GM12878 (cell line): Measurements from ENCODE around the gene UTS2. TPM values are rescaled to one million over a fixed set of nuclear protein-coding genes. Genes with fewer than 3 reads are reported as not detected.

ENCODE experiments used
- ATAC-seq: fragments of 200-7000 bp; cut with Tn5 transposase; 3 replicates; pipeline ENCODE4 v1.9.1; 2020; ENCODE audit warnings: mild to moderate bottlenecking, moderate library complexity
- BruUV-seq: library from RNA; stranded (reverse); fragments of 400-500 nt; replicated peaks from 2 replicates; lab custom pipeline; 2021; lab: Mats Ljungman, UMichigan
- CTCF ChIA-PET: fragments of 300-600 bp; sonication (Branson Sonifier 250); formaldehyde crosslinking; extraction: SDS; loops from one replicate; lab custom pipeline; 2021; ENCODE audit warnings: inconsistent platforms; lab: Yijun Ruan, JAX
- POLR2A ChIA-PET: fragments of 350-600 bp; formaldehyde crosslinking; extraction: SDS; loops from one replicate; lab custom pipeline; 2021; ENCODE audit warnings: inconsistent platforms; lab: Charles Lee
- RAD21 ChIA-PET: fragments of 300-600 bp; sonication (Branson Sonifier 250); formaldehyde crosslinking; loops from one replicate; lab custom pipeline; 2023; ENCODE audit warnings: antibody characterized with exemption; ENCODE audit not compliant: unreplicated experiment; lab: Charles Lee
- SMC1A ChIA-PET: fragments of 300-600 bp; sonication (Branson Sonifier 250); formaldehyde crosslinking; loops from one replicate; lab custom pipeline; 2023; ENCODE audit not compliant: unreplicated experiment, uncharacterized antibody; lab: Charles Lee
- DNase-seq: peaks from one replicate; pipeline ENCODE4 v3.0.0-alpha.2; 2011; ENCODE audit warnings: low read depth, low spot score
- FAIRE-seq: peaks from 3 replicates; lab custom pipeline; 2011; peaks lifted over from hg19 to GRCh38; lab: Jason Lieb, UNC
- H2AFZ ChIP-seq: 2 replicates; pipeline ENCODE4 v1.6.0; 2011; ENCODE audit warnings: low read depth, low read length, control low read depth; ENCODE audit not compliant: control insufficient read depth
- H3K27ac ChIP-seq: 2 replicates; pipeline ENCODE4 v1.5.1; 2011; ENCODE audit warnings: control low read depth; ENCODE audit not compliant: control insufficient read depth, insufficient read depth
- H3K27me3 ChIP-seq, 2 experiments: replicated peaks in 1 of 2; 2 replicates each; pipeline versions ENCODE4 v1.6.0 to v1.6.1; 2011; ENCODE audit warnings: low read length in 1 of 2; ENCODE audit not compliant: control insufficient read depth in 2 of 2, insufficient read depth in 2 of 2
- H3K36me3 ChIP-seq, 2 experiments: 2 replicates each; pipeline ENCODE4 v1.5.1; 2011; ENCODE audit warnings: low read length in 1 of 2; ENCODE audit not compliant: control insufficient read depth in 2 of 2, insufficient read depth in 2 of 2
- H3K4me1 ChIP-seq: 2 replicates; pipeline ENCODE4 v1.6.1; 2011; ENCODE audit warnings: mild to moderate bottlenecking, low read length, moderate library complexity, mixed read lengths; ENCODE audit not compliant: control insufficient read depth, insufficient read depth
- H3K4me2 ChIP-seq: 2 replicates; pipeline ENCODE4 v1.6.0; 2011; ENCODE audit warnings: control low read depth; ENCODE audit not compliant: control insufficient read depth, insufficient read depth
- H3K4me3 ChIP-seq: fragments of 200-600 bp; sonication (generic); 2 replicates; pipeline ENCODE4 v1.5.1; 2016
- H3K79me2 ChIP-seq: 2 replicates; pipeline ENCODE4 v1.6.0; 2011; ENCODE audit warnings: low read length; ENCODE audit not compliant: control insufficient read depth, insufficient read depth
- H3K9ac ChIP-seq: 2 replicates; pipeline ENCODE4 v1.8.0; 2011; ENCODE audit warnings: low read length, control low read depth, mixed read lengths; ENCODE audit not compliant: control insufficient read depth, insufficient read depth
- H3K9me3 ChIP-seq: replicated peaks from 3 replicates; pipeline ENCODE4 v1.5.1; 2011; ENCODE audit warnings: mild to moderate bottlenecking, low read length; ENCODE audit not compliant: control insufficient read depth, insufficient read depth
- H4K20me1 ChIP-seq: 2 replicates; pipeline ENCODE4 v1.6.0; 2011; ENCODE audit not compliant: control insufficient read depth, insufficient read depth
- ATF2 ChIP-seq: IDR thresholded peaks from 2 replicates; pipeline ENCODE4 v1.6.1; 2012; ENCODE audit warnings: low read length, inconsistent platforms
- CEBPZ ChIP-seq: fragments of 150-350 bp; IDR thresholded peaks from 2 replicates; pipeline ENCODE4 v1.6.1; 2016; ENCODE audit warnings: low read depth, low read length
- CTCF ChIP-seq, 3 experiments: IDR thresholded peaks in 2 of 3; conservative IDR thresholded peaks in 1 of 3; 2 replicates each; pipeline ENCODE4 v1.5.1; 2011; ENCODE audit warnings: low read depth in 3 of 3, low read length in 3 of 3, mild to moderate bottlenecking in 3 of 3, control low read depth in 2 of 3, moderate library complexity in 2 of 3, inconsistent platforms in 1 of 3, mixed read lengths in 1 of 3; ENCODE audit not compliant: control insufficient read depth in 2 of 3, insufficient read depth in 1 of 3; ENCODE audit errors: extremely low read depth in 1 of 3
- HDGF ChIP-seq: fragments of 450-650 bp; IDR thresholded peaks from 2 replicates; pipeline ENCODE4 v1.6.1; 2016; ENCODE audit warnings: antibody characterized with exemption
- SKIL ChIP-seq: fragments of 450-650 bp; IDR thresholded peaks from 2 replicates; pipeline ENCODE4 v1.6.1; 2017; ENCODE audit warnings: mild to moderate bottlenecking, low read depth, inconsistent platforms; ENCODE audit not compliant: poor library complexity, severe bottlenecking
- SP1 ChIP-seq: IDR thresholded peaks from one replicate; pipeline ENCODE4 v1.6.1; 2011; ENCODE audit warnings: low read depth, low read length
- USF2 ChIP-seq: IDR thresholded peaks from 2 replicates; pipeline ENCODE4 v1.6.1; 2011; ENCODE audit warnings: low read depth, low read length, improper control_type of control experiment, borderline replicate concordance
- ZNF274 ChIP-seq: IDR thresholded peaks from one replicate; pipeline ENCODE4 v1.8.0; 2011; ENCODE audit not compliant: insufficient read length, insufficient read depth
- WGBS: methylation state at CpG from one replicate; pipeline ENCODE4 v1.1.6; 2016; ENCODE audit warnings: low lambda C conversion rate; ENCODE audit not compliant: insufficient replicate concordance, insufficient coverage; ENCODE audit errors: missing lambda C conversion rate; 5-methylcytosine and 5-hydroxymethylcytosine counted together
- in situ Hi-C: fragments of 300-500 bp; cut with MboI; formaldehyde crosslinking; loops from 9 replicates; pipeline ENCODE4 v1.14.3; 2018; ENCODE audit warnings: mixed read lengths
- intact Hi-C: fragments of 100-400 bp; cut with micrococcal nuclease; formaldehyde crosslinking; loops from one replicate; pipeline ENCODE4 v1.14.2; 2022; ENCODE audit not compliant: unreplicated experiment
- polyA plus RNA-seq, 11 experiments: library from polyadenylated mRNA; depleted of rRNA in 4 of 11; unstranded in 6 of 11; stranded (reverse) in 5 of 11; fragments of >200 nt; fragmentation: Nextera tagmentation in 4 of 11; fragmentation: Illumina TruSeq in 1 of 11; extraction: Ambion mirVana in 4 of 11; extraction: Trizol in 1 of 11; gene quantifications; 1 replicate in 1 of 11; 2 replicates in 10 of 11; pipeline versions ENCODE4 v1.2.1 to v1.2.3, GENCODE V29; 2011 to 2016; ENCODE audit warnings: inconsistent platforms in 2 of 11, missing spikeins in 2 of 11, low read depth in 1 of 11
- total RNA-seq, 4 experiments: library from RNA; depleted of rRNA in 3 of 4; stranded (reverse); fragments of >200 nt in 3 of 4; fragmentation: Illumina TruSeq in 1 of 4; extraction: Trizol in 1 of 4; gene quantifications; 2 replicates each; pipeline versions ENCODE4 v1.2.1 to v1.2.3, GENCODE V29; 2013 to 2021

The UTS2 gene
- total and polyA plus RNA-seq, 10 of the 15 experiments (the other 5 are each of a cell fraction or from before 2014, with no cell fraction given), result not detected

- H3K4me1 ChIP-seq, result no peaks in the 10 kb centered on the region
- no peak for FAIRE-seq
- BruUV-seq, result no TSS peak
- no peaks in the 10 kb centered on the region for H3K27me3 ChIP-seq
- ChIA-PET SMC1A (no interaction called here), POLR2A (no interaction called here), CTCF (no interaction called here), RAD21 (no interaction called here)
- intact Hi-C loops, result no loop called here
- no peak for ATAC-seq
- in situ Hi-C loops, result no loop called here
- H3K36me3 ChIP-seq, result no peaks in the 10 kb centered on the region
- no peak overlapping the region for H3K9ac ChIP-seq
- no peak overlapping the region for H3K27ac ChIP-seq
- H2AFZ ChIP-seq, result no peak overlapping the region
- no peaks in the 10 kb centered on the region for H3K9me3 ChIP-seq
- no peak for DNase-seq
- H4K20me1 ChIP-seq, result no peaks in the 10 kb centered on the region
- 43% methylated on average over 1 of the region's 1 CpG for WGBS
- no peak overlapping the region for H3K4me2 ChIP-seq
- no peak overlapping the region for H3K4me3 ChIP-seq
- H3K79me2 ChIP-seq, result no peaks in the 10 kb centered on the region
- TF ChIP-seq SP1, result no peak
- no peak for TF ChIP-seq ATF2
- TF ChIP-seq CTCF (IDR thresholded peaks at IDR 0.05 in 2 of 3, conservative IDR thresholded peaks at IDR 0.05 in 1 of 3; ENCODE audit: control insufficient read depth in 2 of 3, extremely low read depth in 1 of 3, insufficient read depth in 1 of 3, low read depth in 3 of 3, low read length in 3 of 3), result no peak
- no peak for TF ChIP-seq USF2
- TF ChIP-seq ZNF274, result no peak
- TF ChIP-seq SKIL, result no peak
- TF ChIP-seq CEBPZ, result no peak
- no peak for TF ChIP-seq HDGF
Observed at GRCh38 chr1:7884757-7885156, 31.9 kb upstream of the UTS2 start.
